D721Med (cell line): ENCODE data around the gene FARSA.

Experiments used
- DNase-seq: peaks from one replicate; pipeline ENCODE4 v3.0.0; 2011; ENCODE audit warnings: low spot score; ENCODE audit not compliant: insufficient read length
- FAIRE-seq: peaks from 2 replicates; lab custom pipeline; 2011; peaks lifted over from hg19 to GRCh38; lab: Jason Lieb, UNC
- CTCF ChIP-seq: IDR thresholded peaks from 2 replicates; pipeline ENCODE4 v1.5.1; 2012; ENCODE audit warnings: mild to moderate bottlenecking, control low read depth; ENCODE audit not compliant: insufficient read depth; ENCODE audit errors: missing control alignments

FARSA gene

GRCh38 chr19:12973236-12973635 is 39.7 kb upstream of the FARSA start:
- no peak for TF ChIP-seq CTCF
- DNase-seq = no peak
- no peak for FAIRE-seq

DNA sequence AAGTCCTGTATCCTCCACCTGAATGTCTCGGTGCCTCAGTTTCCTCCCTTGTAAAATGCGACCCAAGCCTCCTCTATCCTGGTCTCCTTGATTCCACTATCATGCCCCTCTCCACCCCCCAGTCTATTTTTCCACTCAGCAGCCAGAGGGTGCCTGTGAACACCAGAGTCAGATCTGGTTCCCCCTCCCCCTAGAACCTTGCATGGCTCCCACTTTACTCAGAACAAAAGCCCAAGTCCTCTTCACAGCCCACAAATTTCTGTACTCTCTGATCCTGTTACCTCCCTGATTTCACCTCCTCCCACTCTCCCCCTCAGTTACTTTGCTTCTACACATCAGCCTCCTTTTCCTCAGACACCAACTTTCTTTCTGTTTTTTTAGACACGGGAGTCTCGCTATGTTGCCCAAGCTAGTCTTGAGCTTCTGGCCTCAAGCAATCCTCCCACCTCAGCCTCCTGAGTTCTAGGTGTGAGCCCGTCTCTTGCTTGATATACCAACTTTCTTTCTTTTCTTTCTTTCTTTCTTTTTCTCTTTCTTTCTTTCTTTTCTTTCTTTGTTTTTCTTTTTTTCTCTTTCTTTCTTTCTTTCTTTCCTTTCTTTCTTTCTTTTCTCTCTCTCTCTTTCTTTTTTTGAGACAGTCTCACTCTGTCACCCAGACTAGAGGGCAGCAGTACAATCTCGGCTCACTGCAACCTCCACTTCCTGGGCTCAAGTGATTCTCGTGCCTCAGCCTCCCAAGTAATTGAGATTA is 36.7 kb upstream of the FARSA start:
- TF ChIP-seq CTCF = no peak
- no peak for DNase-seq
- no peak for FAIRE-seq

- TF ChIP-seq CTCF = no peak
- DNase-seq (no peak), FAIRE-seq (no peak)
These were observed 35.9 kb upstream of the FARSA start, which contains the start of gene DAND5 for GRCh38 chr19:12969292-12969988. TSS of gene DAND5 (plus strand) at chr19:12969576. CDS start at chr19:12969661, 85 bp downstream.

- DNase-seq (no peak), FAIRE-seq (no peak)
- no peak for TF ChIP-seq CTCF
These were observed 34.4 kb upstream of the FARSA start for GRCh38 chr19:12967907-12968306.

DNA sequence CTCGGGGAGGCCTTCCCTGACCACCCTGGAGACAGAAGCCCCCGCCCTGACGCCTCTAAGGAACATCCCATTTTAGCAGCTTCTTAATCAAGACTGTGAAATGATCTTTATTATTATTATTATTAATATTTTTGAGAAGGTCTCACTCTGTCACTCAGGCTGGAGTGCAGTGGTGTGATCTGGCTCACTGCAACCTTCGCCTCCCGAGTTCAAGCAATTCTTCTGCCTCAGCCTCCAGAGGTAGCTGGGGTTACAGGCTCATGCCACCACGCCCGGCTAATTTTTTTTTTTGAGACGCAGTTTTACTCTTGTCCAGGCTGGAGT is 32.3 kb upstream of the FARSA start:
- no peak for FAIRE-seq
- TF ChIP-seq CTCF = no peak
- no peak for DNase-seq

GRCh38 chr19:12965017-12965811 is 31.7 kb upstream of the FARSA start:
- peak; percentile 80 for TF ChIP-seq CTCF
- FAIRE-seq (no peak), DNase-seq (no peak)
